GM18907 (cell line): ENCODE data around the gene SAP25.
"Not testable (repeated sequence)": the region's sequence is repeated elsewhere in the genome, so short reads cannot be mapped to it uniquely, and the experiment has no call there.

ENCODE experiments used
- ATAC-seq: cut with Tn5 transposase; IDR thresholded peaks from one replicate; pipeline ENCODE4 v1.9.1; 2021; ENCODE audit warnings: mild to moderate bottlenecking, moderate library complexity; ENCODE audit not compliant: unreplicated experiment

Gene SAP25

DNA sequence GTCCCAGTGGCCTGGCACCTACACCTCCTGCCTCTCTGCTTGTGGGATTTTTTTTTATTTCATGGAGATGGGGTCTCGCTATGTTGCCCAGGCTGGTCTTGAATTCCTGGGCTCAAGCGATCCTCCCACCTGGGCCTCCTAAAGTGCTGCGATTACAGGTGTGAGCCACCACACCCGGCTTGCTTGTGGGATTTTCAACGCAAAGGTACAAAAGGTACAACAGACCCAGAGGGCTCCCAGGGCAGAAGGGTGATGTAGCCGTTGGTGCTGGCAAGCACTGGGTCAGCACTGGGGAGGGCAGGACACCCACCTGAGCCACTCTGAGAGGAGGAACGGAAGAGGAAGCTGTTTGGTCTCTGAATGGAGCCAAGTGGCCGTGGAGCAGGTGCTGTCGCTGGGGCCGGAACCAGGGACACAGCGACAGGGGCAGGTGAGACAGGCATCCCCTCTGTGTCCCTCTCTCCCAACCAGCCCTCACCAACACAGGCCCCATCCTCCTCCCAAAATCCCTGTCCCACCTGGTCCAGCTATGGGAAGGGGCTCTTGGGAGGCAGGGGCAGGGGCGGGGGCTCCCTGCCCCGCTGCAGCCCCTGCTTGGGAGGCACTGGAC lies 2.8 kb upstream of the SAP25 start:
- no peak for ATAC-seq

DNA sequence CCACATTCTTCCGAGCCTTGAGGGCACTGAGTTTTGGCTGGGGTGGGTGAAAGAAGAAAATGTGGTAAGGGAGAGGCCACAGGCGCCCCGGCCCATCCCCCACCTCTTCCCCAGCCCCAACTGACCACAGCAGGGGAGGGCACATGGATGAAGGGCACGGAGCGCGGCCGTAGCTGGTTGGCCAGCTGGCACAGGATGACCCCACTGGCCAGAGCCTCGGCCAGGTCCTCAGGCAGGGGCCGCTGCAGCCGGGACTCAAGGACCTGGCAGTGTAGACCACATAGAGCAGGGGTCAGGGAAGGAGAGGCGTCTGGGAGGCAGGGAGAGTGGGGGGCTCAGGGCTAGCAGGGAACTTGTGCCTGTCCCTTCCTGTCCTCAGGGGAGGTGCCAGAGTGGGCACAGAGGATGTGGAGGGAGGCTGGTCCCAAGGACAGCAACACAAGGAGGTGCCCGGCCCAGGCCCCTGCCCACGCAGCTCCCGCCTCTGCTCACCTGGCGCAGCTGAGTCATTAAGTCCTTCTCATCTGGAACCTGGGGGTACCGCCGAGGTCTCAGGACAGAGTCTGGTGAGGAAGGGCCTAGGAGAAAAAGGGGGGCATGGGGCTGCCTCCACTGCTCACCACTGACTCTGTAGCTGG lies 2.2 kb upstream of the SAP25 start:
- no peak for ATAC-seq

- no peak for ATAC-seq
Measured at GRCh38 chr7:100575206-100575631, 1.5 kb upstream of the SAP25 start.

- no peak for ATAC-seq
Measured at GRCh38 chr7:100574362-100575205, 884 bp upstream of the SAP25 start.

DNA sequence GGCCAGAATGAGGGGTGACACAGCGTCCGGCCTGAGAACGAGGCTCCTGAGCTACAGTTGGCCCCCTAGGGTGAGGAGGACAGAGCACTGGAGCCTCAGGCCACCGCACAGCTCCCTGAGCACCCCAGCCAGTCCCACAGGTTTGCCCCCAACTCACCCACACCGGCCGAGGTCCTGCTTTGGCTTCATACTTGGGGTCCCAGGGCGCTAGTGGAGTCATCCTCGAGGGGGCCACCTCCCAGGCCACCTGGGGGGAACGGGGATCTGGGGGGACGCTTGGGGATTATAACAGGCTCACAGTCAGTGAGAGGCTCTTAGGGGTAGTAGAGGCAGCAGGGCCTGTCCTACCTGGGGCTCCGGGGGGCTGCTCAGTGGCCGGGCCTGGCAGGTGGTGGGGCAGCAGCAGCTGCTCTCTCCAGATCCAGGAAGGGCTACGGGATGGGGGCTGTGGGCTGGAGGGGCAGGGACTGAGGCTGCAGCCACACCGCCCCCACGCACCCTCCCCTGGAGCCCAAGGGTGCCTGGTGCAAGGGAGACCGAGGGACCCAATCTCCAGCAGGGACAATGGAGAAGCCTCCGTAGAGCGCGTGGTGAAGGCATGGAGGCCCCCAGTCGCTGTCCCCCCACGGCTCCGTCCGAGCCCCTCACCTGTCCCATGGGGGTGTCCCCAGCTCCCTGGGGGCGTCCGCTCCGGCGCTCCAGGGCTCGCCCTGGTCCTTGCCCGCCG lies 588 bp downstream of the SAP25 start:
- ATAC-seq = no peak

DNA sequence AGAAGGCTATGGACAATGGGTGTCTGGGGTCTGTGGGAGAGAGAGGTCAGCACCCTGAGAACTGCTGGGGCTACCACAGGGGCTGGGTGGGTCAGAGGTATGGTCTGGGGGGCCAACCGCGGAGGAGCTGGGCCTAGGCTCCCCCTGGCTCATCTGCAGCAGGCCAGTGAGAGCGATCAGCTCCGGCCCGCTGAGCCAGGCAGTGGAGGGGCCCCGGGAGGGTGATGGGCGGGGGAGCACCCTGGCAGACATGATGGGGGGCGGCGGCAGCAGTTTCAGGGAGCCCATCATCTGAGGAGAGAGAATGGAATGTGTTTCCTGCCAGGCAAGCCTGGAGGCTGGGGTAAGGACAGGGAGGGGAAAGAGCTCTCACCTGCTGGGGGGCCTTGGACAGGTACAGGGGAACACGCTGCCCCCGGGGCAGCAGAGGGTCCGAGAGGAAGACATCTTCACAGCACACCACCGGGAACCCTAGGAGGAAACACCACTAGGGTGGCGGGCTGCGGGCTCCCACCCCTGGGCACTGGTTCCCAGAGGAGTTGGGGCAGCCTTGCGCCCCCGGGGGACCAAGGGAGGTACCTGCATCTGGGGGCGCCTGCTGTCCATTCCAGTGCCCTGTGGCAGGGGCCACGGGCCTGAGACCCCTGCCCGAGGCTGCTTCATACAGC lies 1.3 kb downstream of the SAP25 start:
- no peak for ATAC-seq

GRCh38 chr7:100571829-100572116 lies 1.9 kb downstream of the SAP25 start:
- no peak for ATAC-seq

DNA sequence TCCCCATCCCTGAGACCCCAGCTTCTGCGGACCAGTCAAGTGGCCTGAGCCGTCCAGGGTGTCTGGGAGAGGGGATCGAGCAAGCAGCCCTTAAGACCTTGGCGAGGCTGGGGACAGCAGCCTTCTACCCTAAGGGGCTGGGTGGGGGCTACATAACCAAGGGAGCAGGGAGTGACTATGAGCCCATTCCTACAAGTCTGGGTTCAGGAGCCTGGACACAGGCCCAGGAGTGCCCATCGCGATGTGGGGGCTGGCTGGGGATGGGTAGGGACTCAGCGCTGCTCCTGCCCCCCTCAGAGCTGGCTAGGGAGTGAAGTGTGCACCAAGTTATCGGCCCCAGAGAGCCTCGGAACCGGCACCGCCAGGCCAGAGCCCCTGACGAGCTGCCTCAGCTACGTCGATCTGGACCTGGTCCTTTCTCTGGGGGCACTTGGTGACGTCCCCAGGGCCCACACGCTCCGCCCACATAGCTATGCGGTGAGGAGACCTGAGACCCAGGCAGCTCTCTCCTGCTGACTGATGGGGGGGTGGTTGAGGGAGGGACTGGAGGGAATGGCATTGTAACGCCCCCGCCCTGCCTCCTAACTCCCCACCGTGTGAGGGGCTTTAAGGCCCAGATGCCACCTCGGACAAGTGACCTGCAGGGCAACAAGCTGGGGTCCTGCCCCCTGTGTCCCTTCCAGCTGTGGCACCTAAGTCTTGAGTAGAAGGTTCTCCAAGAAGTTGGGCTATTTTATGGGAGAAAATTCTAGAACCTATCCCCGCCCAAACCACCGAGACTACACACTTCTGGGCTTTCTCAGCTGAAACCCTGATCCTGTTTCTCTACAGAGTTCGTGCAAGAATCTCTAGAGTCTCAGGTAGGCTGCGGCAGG lies 2.5 kb downstream of the SAP25 start:
- ATAC-seq = no peak

- no peak for ATAC-seq
Measured at GRCh38 chr7:100568896-100569844, 4.5 kb downstream of the SAP25 start.

DNA sequence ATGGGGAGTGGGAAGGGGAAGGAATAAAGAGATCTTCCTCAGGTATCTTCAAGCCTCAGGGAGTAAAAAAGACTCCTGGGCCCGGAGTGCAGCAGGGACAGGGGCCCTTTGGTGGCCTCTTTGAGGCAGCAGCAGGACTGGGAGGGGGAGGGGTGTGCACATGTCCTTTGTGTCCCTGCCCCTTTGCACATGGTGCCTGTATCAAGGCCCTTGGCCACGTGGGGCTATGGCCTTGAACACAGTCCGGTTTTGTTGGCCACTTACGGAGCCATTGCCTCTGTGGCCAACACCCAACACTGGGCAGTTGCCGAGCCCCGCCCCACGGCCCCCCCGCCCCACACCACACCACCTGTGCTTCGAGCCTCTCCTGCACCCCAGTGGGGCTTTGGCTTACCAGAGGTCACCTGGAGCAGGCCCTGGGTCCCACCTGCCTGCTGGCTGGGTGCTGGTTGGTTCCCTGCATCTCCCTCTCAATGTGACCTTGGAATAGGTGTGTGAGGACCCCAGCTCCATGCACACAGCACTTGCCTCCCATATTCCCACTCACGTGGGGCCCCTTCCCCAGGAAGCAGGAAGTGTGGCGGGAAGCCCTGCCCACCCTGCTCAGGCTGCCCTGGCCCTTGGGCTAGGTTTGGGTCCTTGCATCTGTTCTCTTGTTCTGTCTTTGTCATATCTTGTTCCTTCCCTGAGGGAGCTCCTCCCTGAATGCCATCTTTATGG lies 5.4 kb downstream of the SAP25 start:
- ATAC-seq = no peak

- no peak for ATAC-seq
Measured at GRCh38 chr7:100567751-100568175, 5.9 kb downstream of the SAP25 start.

DNA sequence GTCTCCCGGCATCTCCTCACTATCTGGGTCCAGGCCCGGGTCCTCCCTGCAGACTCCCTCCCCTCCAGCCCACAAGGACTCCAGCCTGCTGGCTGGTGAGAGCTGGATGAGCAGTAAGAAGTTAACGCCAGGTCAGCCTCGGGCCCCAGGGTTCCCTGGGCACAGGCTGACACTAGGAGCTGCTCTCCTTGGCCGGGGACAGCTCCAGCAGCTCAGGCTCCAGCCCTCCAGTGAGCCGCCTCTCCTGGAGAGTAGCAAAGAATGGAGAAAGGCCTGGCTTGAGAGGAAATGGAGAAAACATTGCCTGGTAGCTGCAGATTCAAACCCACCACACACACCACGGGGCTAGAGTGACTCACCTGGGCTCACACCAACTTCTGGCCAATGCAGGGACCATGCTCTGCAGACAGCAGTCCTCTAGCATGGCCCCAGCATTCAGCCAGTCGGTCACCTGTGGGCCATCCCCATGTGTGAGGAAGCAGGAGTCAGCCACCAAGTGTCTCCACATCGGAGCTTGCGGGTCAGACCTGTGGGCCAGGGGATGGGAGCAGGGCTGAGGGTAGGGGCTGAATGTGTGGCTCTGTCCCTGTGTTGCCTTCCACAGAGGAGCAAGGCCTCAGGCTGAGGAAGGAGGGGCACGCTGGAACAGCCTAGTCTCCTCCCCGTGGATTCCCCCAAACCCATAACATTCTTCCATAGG lies 6.5 kb downstream of the SAP25 start:
- ATAC-seq = no peak

DNA sequence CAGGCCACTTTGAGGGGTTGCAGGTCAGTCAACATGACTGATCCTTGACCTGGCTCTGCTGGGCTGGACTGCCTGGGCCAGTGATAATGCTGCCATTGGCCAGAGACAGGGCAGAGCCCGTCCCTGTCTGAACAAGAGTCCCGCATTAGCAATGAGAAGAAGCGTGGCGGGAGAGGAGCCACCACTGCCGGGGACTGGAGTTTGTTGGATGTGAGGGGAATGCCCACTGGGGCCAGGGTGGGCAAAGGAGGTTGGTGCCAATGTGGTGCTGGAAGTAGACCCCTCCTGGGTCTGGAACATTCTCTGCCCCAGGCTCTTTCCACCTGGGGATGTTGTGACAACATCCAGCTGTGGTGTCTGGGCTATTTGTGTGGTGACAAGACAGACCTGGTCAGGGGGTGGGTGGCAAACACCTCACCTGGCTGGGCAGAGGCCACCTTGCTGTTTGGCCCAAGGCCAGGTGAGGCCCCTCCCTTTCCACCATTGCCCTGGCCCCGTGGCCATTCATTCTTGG lies 7.6 kb downstream of the SAP25 start:
- ATAC-seq = no peak

- no peak for ATAC-seq
Measured at GRCh38 chr7:100565133-100565571, 8.5 kb downstream of the SAP25 start.

GRCh38 chr7:100564405-100564804 lies 9.3 kb downstream of the SAP25 start:
- not testable (repeated sequence) for ATAC-seq

GRCh38 chr7:100563809-100564400 lies 9.8 kb downstream of the SAP25 start:
- no peak for ATAC-seq

GRCh38 chr7:100563100-100563564 lies 10.6 kb downstream of the SAP25 start:
- ATAC-seq = no peak
